Central memory CD4-positive, alpha-beta T cell (primary cell): ENCODE measurements around the gene GPC5.

Source experiments
- DNase-seq: peaks from one replicate; pipeline ENCODE4 v3.0.0; 2022

Gene GPC5

DNA sequence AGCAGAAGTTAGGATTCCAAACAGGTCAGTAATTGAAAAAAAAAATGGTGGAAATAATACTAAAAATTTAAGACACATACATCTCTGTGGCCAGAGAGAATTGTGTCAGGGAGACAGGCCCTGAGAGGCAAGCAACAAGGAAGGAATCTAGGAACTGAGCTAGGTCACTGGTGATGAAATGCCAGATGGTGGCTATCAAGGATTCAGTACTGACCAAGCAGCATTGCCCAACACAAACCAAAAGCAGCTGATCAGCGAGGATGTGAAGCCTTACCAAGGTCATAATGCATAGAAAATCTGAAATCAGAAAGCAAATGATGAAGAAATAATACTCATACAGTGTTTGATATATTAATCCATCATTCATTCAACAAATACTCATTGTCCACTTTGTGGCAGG is 905.0 kb downstream of the GPC5 start:
- no peak for DNase-seq

DNA sequence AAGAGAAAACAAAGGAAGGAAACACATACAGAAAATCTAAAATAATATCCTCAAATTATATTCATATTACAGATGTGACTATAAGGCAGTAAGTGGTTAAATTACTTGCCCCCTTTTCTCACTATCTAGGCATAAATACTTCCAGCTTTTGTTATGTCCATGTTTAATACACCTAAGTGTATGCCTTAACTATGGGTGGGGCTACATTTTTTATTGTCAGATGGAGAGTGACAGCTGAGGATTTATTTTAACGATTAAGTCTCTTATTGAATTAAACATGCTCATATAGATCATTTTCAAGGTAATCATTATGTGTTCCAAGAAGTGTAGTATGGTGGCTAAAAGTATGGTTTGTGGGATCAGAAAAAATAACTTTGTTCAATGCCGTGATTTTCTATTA is 909.3 kb downstream of the GPC5 start:
- no peak for DNase-seq

DNA sequence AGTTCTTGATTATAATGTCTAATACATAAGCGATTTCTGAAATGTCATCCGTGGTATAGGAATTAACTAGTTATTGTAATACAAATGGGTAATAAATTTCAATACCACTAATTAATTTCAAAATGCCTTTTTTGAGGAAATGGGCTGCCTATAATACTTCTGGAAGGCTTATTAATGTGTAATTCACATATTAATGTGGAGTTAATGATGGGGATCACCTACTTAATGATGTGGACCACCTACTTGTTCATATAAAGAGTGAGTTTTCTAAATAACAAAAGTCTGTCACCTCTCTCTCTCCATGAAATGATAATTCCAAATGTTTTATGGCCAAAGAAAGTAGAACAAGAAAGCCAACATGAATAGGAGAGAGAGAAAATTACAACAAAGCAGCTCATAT is 914.4 kb downstream of the GPC5 start:
- DNase-seq, result no peak

DNA sequence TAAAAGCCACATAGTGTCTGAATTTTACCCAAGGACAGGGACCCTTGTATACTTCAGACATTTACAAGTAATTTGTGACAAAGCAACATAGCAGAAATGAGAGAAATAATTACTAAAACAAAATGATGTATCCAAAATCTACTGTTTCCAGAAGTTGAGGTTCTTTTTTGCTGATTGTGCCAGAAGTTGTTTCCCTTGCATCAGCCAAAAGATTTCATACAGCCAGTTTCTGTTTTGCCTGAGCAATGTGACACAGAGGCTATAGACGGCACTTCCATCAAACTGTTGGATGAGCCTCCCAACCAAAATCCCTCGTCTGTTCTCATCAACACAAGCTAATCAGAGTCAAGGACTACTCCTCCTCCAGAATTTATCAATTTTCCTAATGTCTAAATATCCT is 915.0 kb downstream of the GPC5 start:
- no peak for DNase-seq

DNA sequence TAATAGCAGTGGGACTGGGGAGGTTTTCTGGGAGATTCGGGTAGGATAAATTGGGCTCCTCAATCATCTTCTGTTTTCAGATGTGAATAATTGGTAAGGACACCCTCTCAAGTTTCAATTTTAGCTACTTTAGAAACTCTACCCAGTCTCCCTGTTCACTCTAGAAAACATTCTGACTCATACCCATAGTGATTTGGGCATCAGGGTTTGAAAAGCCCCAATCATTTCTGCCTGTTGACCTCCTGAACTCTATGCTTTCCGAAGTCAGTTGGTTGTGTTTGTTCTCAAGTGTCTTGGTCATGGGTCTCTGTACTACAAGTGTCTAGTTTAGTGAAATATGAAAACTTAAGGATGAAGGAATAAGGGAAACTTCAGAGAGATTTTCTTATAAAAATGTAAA is 916.8 kb downstream of the GPC5 start:
- DNase-seq, result no peak

DNA sequence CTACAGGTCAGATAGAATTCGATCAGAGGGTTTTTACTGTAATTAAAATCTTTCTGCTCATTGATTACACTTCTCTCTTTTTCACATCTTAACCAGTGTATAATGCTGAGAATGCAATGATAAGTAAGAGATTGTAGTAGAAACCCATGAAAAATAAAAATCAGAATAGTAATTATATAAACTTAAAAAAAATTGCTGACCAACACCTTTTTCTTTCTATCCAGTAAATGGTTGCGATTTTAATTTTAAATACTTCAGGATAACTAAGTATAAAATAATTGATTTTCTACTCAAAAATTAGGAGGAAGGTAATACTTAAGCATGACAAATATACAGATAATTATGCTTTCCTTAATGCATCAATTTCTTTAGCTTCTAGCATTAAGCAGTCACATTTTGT is 917.6 kb downstream of the GPC5 start:
- no peak for DNase-seq

DNA sequence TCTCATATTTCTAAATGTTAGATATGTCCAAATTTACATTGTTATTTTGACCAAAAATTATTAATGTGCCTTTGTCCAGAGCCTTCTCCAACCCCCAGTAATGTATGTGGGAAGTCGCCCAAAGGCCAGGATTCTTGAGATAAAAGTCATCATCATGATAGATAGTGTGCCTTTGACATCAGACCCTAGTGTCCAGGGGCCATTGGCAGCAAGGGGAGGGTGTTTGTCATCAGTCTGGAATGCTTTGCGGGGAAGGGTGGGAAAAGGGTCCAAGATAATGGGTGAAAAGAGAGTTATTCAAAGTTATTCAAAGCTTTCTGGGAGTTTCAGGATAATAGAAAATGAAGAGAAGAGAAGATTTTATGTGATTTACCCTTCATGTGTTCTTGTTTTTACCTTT is 918.6 kb downstream of the GPC5 start:
- DNase-seq, result no peak

DNA sequence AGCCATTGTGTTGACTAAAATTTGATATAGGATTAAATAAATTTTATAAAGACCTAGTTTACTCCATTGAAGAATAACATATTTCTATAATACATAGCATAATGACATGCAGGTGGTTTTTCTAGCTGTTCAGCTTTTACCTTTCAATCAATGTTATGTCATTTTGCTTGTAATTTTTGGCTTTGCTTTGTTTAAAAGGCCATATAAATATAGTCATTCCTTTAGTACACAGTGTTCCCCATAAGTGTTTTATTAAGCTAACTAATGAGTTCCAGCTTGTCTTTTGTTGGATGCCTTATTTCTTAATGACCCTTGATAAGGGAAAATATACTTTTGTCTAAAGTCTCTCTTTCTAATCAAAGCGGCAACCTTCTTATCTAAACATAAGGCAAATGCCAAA is 921.9 kb downstream of the GPC5 start:
- no peak for DNase-seq

DNA sequence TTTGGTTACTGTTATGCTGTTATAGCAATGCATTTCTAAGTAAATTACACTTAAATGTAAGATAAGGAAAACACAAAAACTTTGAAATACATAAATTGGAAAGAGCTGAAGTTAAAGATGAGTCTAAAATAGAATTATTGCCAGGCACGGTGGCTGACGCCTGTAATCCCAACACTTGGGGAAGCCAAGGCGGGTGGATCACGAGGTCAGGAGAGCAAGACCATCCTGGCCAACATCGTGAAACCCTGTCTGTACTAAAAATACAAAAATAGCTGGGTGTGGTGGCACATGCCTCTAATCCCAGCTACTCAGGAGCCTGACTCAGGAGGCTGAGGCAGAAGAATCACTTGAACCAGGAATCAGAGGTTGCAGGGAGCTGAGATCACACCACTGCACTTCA is 922.8 kb downstream of the GPC5 start:
- no peak for DNase-seq

DNA sequence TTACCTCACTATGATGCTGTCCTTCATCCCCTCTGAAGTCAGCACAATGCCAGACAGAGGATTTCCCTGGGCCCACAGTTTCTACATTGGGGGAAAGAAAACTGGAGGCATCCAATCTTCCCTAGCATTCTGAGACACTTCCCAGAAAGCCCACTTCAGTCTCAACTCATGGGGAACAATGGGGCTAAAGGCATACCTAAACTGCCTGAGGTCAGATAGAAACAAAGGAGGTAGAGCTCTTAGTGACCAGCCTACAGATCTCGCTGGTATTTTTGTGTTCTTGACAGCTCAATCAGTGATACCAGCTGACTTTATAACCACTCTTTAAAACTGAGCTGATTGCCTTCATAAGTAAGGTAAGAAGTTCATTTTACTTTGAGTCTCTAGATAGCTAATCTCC is 947.2 kb downstream of the GPC5 start:
- DNase-seq, result no peak

DNA sequence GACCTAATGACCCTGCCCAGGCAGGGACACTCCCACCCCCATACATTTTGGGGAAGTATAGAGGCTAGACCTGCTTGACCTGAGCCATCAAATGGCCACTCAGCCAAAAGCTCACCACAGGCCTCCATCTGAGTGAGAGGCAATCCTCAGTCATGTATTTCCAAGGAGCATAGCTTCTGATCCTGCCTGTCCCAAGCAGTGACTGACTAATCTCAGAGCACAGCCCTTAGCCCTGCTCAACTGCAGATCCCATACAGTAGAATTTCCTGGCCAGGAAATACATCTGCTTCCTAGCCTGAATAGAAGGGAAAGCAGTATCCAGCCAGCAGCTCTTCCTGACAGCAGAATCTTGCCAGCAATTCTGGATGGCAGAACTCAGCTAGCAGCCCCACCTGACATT is 947.6 kb downstream of the GPC5 start:
- no peak for DNase-seq

DNA sequence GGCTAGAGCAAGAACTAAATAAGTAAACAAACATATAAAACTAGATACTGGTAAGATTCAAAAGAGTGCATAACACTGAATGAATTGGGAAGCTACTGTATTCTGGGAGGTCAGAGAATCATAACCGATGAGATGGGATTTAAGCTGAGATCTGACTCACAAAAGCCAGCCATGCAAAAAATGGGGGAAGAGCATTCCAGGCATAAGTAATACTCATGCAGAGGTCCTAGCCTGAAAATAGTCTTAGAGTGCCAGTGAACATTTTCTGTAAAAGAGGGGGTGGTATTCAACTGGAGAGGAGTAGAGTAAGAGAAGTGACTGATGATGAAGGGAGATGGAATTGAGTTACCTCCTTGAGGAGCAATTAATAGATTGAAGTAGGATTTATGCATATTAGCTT is 956.2 kb downstream of the GPC5 start:
- no peak for DNase-seq

DNA sequence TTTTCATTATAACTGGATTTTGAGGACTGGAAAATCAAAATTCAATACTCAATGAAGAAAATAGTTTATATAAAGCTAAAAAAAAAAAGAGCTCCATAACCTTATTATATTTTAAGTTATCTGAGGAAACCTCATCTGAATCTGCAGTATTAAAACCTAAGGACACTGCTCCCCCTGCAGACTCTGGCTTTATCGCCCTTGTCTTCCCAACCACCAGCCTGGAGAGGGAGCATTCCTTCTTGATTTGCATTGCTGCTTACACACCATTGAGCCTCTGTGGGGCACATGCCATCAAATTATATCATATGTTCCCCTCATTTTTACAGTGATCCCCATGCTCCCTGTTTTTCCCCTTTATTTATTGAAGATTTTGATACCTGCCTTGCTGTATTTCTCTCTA is 956.8 kb downstream of the GPC5 start:
- no peak for DNase-seq

DNA sequence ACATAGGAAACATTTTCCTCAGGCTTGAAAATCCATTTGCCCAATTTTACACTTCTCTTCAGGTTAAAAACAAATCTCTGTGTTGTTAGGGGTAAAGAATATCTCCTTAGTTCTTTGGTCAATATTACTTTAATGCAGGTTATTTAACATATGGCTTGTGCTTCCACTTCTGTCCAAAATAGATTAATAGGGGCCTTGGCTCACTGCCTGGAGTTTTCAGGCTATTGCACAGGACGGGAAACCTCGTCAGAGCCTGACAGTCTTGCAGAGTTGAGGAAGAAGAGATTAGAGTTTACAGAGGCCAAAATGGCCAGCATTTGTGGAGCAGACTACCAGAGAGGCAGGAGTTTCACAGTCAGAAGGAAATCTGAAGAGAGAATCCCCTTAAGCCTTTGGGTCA is 964.3 kb downstream of the GPC5 start:
- DNase-seq, result no peak

DNA sequence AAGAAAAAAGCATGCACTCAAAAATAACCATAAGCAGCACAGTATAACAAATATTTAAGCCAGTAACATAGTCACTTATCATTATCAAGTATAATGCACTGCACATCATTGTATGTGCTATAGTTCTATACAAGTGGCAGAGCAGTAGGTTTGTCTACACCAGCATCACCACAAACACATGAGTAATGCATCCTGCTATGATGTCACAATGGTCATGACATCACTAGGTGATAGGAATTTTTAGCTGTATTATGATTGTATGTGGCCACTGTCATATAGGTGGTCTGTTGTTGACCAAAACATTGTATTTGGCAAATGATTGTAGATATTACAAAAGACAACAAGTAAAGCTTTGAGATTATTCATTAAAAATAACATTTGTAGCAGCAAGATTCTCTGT is 967.5 kb downstream of the GPC5 start:
- no peak for DNase-seq

DNA sequence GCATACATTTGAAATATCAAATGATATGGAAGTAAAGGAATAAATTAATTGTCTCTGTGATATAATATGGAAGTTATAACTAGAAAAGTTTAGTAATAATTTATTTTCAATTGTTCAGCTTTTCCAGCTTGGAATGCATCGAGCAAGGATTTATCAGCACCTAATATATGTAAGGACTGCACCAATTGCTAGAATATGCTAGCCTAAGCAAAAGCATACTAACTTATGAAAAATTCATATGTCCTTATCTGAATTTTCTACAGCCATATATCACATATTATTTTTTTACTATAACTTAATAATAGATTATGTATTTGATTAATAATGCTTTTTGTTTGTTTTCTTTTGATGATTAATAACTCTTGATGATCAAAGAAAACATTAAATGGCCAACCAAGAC is 979.0 kb downstream of the GPC5 start:
- no peak for DNase-seq

DNA sequence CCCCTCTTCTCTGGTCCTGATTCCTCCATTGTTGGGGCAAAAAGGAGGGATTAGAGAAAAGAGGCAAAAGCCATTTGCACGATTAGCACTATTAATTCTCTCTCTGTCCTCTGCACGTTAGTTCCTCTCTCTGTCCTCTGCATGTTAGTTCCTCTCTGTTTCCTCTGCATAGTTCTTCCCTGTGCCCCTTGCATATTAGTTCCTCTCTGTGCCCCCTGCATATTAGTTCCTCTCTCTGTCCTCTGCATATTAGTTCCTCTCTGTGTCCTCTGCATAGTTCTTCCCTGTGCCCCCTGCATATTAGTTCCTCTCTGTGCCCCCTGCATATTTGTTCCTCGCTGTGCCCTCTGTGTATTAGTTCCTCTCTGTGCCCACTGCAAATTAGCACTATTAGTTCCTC is 981.0 kb downstream of the GPC5 start:
- no peak for DNase-seq

DNA sequence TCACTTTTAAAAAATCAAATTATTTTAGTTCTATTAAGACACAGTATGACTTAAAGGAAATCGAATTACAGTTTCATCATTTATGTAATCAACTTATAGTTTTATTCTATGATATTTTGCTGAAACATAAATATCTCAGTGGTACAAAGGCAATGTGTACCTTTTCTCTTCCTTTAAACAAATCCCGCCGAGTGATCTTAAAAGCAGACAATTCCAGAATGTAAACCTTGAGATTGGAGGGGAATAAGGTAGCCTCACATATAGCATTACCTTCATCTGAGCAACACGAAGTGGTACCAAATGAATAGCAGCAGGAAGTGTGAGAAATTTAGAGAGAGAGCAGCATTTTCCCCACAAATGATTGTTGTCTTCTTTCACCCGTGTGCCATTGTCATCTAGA is 986.0 kb downstream of the GPC5 start:
- no peak for DNase-seq

DNA sequence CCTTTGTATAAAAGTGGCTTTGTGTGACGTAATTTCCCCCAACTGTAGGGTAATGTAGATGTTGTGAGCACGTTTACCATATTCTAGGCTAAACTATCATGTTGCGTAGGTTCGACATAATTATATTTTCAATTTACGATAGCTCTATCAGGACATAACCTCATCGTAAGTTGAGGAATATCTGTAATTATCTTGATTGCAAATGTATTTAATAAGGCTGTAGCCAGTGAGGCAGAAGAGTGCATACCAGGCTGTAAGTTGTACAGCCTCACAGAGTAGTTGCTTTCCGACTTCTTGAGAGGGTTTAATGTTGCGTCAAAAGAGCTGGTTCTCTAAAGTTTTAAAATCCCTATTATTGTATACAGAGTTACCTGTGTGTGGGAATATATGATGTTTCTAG is 988.8 kb downstream of the GPC5 start:
- DNase-seq, result no peak

DNA sequence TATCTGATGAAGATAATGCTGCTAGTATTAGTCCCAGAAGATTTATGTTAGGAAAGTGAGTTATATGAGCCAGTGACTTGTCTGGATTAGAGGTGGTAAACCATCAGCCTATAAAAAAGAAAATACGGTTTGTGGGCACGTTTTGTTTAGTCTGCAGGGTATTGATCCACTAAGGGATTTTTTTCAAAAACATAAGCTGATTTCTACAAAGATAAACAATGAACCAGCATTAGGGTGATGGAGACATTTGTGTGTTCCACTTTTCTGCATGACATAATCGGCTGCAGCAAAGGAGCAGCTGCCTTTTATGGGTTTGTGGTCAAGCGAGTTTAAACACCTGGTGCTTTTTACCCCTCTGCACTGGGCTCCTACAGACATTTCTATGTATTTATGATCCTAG is 991.8 kb downstream of the GPC5 start:
- DNase-seq, result no peak

DNA sequence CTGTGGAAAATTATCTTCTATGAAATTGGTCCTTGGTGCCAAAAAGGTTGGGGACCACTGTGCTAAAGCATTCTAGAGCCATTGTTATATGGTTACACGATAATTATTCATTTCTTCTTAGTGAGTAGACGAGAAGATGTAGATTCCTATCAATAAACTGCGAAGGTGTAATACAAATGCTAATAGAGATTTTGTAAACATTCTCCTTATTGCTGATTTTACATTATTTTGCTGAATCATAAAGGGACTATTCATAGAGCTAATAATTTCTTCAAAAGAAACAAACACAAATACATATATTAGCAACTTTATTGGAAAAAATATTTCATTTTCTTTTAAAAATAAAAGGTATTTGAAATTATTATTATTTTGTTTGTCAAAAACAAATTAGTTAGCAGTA is 1005.2 kb downstream of the GPC5 start:
- no peak for DNase-seq

DNA sequence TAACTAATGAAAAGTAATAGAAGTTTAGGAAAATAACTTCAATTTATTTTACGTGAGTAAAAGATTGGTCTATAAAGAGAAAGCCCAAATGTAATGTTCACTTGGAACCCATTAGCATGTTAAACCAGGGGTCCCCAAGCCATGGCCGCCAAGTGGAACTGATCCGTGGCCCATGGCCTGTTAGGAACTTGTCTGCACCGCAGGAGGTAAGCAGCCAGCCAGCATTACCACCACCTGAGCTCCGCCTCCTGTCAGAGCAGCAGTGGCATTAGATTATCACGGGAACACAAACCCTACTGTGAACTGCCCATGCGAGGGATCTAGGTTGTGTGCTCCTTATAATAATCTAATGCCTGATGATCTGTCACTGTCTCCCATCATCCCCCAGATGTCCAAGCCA is 1009.4 kb downstream of the GPC5 start:
- no peak for DNase-seq

DNA sequence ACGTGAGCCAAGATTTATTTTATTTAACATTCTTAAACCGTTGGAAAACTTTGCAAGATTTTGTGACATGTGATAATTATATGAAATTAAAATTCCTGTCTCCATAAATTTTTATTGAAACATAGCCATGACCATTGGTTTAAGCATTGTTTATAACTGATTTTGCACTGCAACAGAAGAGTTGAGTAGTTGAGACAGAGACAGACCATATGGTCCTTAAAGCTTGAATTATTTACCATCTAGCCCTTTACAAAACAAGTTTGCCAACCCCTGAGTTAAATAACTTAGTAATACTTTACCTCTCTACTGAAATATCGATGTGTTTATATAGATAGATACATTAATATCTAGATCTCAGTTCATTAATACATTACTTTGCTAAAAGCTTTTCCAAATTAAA is 1014.1 kb downstream of the GPC5 start:
- no peak for DNase-seq

DNA sequence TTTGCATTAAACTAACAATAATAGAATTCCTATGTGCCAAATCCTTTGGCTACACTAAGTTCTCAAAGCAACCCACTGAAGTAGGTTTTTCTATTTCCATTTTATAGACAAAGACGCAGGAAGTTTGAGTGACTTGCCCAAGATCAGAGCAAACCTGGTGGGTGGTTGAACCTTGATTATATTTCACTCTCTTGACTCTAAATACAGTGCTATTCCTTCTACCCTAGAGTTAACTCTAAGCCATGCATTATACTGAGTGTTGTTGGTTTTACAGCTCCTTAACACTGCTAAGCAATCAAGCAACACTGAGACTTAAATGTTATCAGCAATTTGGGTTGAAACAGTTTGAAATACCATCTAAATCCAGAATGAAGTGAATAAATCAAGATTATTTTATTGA is 1014.6 kb downstream of the GPC5 start:
- no peak for DNase-seq

DNA sequence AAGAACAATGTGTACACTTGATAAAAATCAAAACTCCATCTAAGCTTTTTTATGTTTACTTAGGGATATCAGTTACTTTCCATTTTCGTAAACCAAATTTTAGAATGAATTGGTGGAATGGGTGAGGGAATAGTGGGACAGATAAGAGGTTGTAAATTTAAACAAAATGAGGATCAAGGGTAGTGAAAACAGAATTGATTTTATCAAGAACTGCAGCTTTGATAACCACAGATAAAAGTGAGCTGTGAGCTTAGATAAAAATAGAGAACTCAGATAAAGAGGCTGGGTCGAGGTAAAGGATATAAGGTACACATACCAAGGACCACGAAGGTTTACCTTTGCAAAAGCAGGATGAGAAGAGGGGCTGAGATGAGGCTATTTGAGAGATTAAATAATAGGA is 1015.0 kb downstream of the GPC5 start:
- DNase-seq, result no peak

DNA sequence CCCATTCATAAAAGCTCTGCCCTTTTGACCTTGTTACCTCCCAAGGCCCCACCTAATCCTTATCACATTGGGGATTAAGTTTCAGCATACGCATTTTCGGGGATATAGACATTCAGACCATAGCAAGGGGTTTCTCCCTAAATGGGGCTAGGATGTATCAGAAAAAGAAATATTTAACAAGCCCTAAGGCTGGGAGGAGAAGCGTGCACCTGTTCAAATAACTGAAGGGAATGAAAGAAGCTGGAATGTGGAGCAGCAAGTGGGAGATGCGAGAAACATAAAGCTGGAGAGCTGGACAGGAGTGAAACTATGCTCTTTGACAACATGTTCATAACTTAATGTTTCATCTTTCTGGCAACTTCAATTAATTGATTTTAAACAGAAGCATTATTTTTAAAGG is 1016.4 kb downstream of the GPC5 start:
- DNase-seq, result no peak
